ENCODE measurements around the gene INS. TPM values are rescaled to one million over a fixed set of nuclear protein-coding genes. Genes with fewer than 3 reads are reported as not detected.
"Not testable (repeated sequence)": the region's sequence is repeated elsewhere in the genome, so short reads cannot be mapped to it uniquely, and the experiment has no call there.

The INS gene
- polyA plus RNA-seq, 4 donors, result 0.58 to 124 (median 31.0) TPM

DNA sequence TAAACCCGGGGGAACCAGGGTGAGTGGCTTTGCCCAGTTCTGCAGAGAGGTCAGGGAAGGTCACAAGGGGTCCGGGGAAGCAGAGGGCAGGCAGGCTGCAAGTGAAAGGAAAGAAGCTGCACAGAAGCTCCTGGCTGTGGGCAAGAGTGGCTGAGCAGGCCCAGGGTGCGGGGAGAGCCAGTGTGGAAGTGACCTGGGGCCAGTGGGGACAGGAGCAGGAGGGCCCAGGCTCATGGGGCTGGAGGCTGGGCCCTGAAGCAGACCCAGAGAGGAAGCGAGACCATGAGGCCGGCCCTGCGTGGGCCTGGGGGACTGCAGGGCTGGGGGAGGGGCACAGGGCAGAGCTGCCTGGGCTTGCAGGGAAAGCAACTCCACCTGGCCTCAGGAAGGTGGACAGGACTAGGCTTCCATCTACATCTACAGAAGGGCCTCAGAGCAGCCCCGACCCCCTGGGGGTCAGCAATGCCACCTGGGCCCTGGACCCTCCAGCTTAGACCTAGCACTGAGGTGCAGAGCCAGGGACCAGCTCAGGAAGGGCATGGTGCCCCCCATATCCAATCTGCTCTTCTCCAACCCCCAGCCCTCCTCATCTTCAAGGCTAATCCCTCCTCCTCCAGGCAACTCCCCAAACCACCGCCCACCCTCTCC lies 33.4 kb downstream of the INS start:
- Histone ChIP-seq H3K27me3 (ENCODE audit: control insufficient read depth in 3 of 3, insufficient read depth in 3 of 3, low read length in 3 of 3) (peaks cover 0 to 5% (median 0%) of the 10 kb centered on the region in 3 donors), H3K27ac (ENCODE audit: low read depth in 1 of 3, low read length in 2 of 3) (no peak overlapping the region), H3K4me3 (ENCODE audit: low read depth in 1 of 3, low read length in 3 of 3) (no peak overlapping the region), H3K4me1 (ENCODE audit: control insufficient read depth in 3 of 3, insufficient read depth in 2 of 3, low read depth in 1 of 3, low read length in 2 of 3) (no peaks in the 10 kb centered on the region), H3K9me3 (ENCODE audit: control insufficient read depth in 2 of 2, insufficient read depth in 1 of 2, low read depth in 1 of 2, low read length in 1 of 2) (no peaks in the 10 kb centered on the region), H3K36me3 (ENCODE audit: control insufficient read depth in 3 of 3, insufficient read depth in 2 of 3, low read depth in 1 of 3, low read length in 3 of 3) (peaks cover 0 to 23% (median 0%) of the 10 kb centered on the region in 3 donors)
- FAIRE-seq, result no peak
- 58 to 69% (median 65%) methylated on average over 8 of the region's 8 CpGs for WGBS, 3 donors
- no peak for DNase-seq

DNA sequence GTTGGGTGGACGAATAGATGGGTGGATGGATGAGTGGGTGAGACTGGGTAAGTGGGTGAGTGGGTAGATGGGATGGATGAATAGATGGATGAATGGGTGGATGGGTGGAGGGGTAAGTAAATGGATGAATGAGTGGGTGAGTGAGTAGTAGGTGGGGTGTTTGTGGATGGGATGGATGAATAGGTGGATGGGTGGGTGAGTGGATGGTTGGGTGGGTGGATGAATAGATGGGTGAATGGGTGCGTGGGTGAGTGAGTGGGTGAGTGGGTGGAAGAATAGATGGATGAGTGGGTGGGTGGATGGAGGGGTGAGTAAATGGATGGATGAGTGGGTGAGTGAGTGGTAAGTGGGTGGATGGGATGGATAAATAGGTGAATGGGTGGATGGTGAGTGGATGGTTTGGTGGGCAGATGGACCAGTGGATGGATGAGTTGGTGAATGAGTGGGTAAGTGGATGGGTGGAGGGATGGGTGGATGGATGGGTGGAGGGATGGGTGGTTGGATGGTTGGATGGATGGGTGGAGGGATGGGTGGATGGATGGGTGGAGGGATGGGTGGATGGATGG lies 34.4 kb downstream of the INS start:
- WGBS, 3 donors, result 75 to 86% (median 84%) methylated on average over 2 of the region's 2 CpGs
- Histone ChIP-seq H3K36me3 (ENCODE audit: control insufficient read depth in 3 of 3, insufficient read depth in 2 of 3, low read depth in 1 of 3, low read length in 3 of 3) (peaks cover 0 to 16% (median 0%) of the 10 kb centered on the region in 3 donors), H3K27ac (ENCODE audit: low read depth in 1 of 3, low read length in 2 of 3) (no peak overlapping the region), H3K9me3 (ENCODE audit: control insufficient read depth in 2 of 2, insufficient read depth in 1 of 2, low read depth in 1 of 2, low read length in 1 of 2) (peaks cover 0 to 4% of the 10 kb centered on the region in 2 donors), H3K4me3 (ENCODE audit: low read depth in 1 of 3, low read length in 3 of 3) (no peak overlapping the region), H3K4me1 (ENCODE audit: control insufficient read depth in 3 of 3, insufficient read depth in 2 of 3, low read depth in 1 of 3, low read length in 2 of 3) (no peaks in the 10 kb centered on the region), H3K27me3 (ENCODE audit: control insufficient read depth in 3 of 3, insufficient read depth in 3 of 3, low read length in 3 of 3) (peaks cover 0 to 11% (median 0%) of the 10 kb centered on the region in 3 donors)
- FAIRE-seq (no peak), DNase-seq (no peak)

DNA sequence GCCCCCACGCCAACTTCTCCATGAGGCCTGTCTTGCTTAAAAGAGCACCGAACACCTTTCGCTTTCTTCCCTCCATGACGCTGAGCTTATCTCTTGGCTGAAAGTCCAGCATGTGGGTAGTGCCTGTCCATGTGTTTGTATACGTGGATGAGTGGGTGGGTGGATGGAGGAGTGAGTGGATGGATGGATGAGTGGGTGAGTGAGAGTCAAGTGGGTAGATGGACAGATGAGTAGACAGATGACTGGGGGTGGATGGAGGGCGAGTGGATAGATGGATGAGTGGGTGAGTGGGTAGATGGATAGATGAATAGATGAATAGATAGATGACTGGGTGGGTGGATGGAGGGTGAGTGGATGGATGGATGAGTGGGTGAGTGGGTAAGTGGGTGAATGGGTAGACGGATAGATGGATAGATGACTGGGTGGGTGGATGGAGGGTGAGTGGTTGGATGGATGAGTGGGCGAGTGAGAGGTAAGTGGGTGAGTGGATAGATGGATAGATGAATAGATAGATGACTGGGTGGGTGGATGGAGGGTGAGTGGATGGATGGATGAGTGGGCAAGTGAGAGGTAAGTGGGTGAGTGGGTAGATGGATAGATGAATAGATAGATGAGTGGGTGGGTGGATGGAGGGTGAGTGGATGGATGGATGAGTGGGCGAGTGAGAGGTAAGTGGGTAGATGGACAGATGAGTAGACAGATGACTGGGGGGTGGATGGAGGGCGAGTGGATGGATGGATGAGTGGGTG lies 36.1 kb downstream of the INS start:
- not testable (repeated sequence) for DNase-seq; H3K9me3 ChIP-seq (ENCODE audit: control insufficient read depth in 2 of 2, insufficient read depth in 1 of 2, low read depth in 1 of 2, low read length in 1 of 2); H3K4me3 ChIP-seq (ENCODE audit: low read depth in 1 of 3, low read length in 3 of 3); FAIRE-seq; H3K4me1 ChIP-seq (ENCODE audit: control insufficient read depth in 3 of 3, insufficient read depth in 2 of 3, low read depth in 1 of 3, low read length in 2 of 3); H3K27ac ChIP-seq (ENCODE audit: low read depth in 1 of 3, low read length in 2 of 3); H3K36me3 ChIP-seq (ENCODE audit: control insufficient read depth in 3 of 3, insufficient read depth in 2 of 3, low read depth in 1 of 3, low read length in 3 of 3)
- WGBS, 3 donors, result 85 to 89% (median 86%) methylated on average over 8 of the region's 10 CpGs
- H3K27me3 ChIP-seq (ENCODE audit: control insufficient read depth in 3 of 3, insufficient read depth in 3 of 3, low read length in 3 of 3), result peaks cover under 1 to 25% (median 3%) of the 10 kb centered on the region in 3 donors

DNA sequence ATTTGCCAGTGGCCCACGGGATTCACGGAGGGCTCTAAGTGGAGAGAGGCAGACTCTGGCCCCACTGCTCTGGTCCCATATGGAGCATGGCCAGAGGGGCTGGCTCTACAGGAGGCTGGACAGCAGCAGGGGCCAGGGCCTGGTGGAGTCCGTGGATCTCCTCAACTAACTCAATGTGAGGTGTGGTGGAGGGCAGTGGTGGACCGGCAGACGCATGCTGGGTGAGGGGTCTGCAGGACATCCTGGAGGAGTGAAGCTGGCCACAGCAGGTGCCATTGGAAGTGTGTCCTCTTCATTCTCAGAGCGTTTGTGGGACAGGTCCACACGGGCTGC lies 37.4 kb downstream of the INS start:
- Histone ChIP-seq H3K36me3 (ENCODE audit: control insufficient read depth in 3 of 3, insufficient read depth in 2 of 3, low read depth in 1 of 3, low read length in 3 of 3) (no peaks in the 10 kb centered on the region), H3K9me3 (ENCODE audit: control insufficient read depth in 2 of 2, insufficient read depth in 1 of 2, low read depth in 1 of 2, low read length in 1 of 2) (peaks cover 0 to 4% of the 10 kb centered on the region in 2 donors), H3K4me1 (ENCODE audit: control insufficient read depth in 3 of 3, insufficient read depth in 2 of 3, low read depth in 1 of 3, low read length in 2 of 3) (no peaks in the 10 kb centered on the region), H3K27ac (ENCODE audit: low read depth in 1 of 3, low read length in 2 of 3) (no peak overlapping the region), H3K27me3 (ENCODE audit: control insufficient read depth in 3 of 3, insufficient read depth in 3 of 3, low read length in 3 of 3) (peaks cover 3 to 29% (median 3%) of the 10 kb centered on the region in 3 donors), H3K4me3 (ENCODE audit: low read depth in 1 of 3, low read length in 3 of 3) (no peak overlapping the region)
- DNase-seq, result no peak
- no peak for FAIRE-seq
- WGBS, 3 donors, result 79 to 91% (median 81%) methylated on average over 7 of the region's 7 CpGs

DNA sequence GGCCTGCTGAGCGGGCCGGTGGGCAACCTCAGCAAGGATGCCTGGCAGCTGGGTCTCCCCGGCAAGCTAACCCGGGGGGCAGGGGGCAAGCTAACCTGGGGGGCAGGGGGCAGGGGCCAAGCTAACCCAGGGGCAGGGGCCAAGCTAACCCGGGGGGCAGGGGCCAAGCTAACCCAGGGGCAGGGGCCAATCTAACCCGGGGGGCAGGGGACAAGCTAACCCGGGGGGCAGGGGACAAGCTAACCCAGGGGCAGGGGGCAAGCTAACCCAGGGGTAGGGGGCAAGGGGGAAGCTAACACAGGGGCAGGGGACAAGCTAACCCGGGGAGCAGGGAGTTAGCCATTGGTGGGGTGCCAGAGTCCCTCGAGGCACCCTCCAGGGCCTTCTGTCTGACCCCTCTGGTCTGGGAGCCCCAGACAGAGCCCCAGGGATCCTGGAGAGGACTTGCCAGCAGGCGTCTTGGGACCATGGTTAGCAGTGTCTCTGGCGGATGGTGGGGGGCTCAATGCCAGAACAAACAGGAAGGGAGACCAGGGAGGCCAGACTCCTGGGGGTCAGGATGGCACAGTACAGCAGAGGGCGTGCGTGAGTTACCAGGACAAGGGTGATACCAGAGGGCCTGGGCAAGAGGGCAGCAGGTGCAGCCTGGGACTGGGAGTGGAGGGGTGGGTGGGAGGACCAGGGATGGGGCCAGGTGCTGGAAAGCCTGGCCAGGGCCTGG lies 37.9 kb downstream of the INS start:
- Histone ChIP-seq H3K27me3 (ENCODE audit: control insufficient read depth in 3 of 3, insufficient read depth in 3 of 3, low read length in 3 of 3) (peaks cover 3 to 29% (median 3%) of the 10 kb centered on the region in 3 donors), H3K4me3 (ENCODE audit: low read depth in 1 of 3, low read length in 3 of 3) (no peak overlapping the region), H3K9me3 (ENCODE audit: control insufficient read depth in 2 of 2, insufficient read depth in 1 of 2, low read depth in 1 of 2, low read length in 1 of 2) (peaks cover 0 to 4% of the 10 kb centered on the region in 2 donors), H3K4me1 (ENCODE audit: control insufficient read depth in 3 of 3, insufficient read depth in 2 of 3, low read depth in 1 of 3, low read length in 2 of 3) (no peaks in the 10 kb centered on the region), H3K36me3 (ENCODE audit: control insufficient read depth in 3 of 3, insufficient read depth in 2 of 3, low read depth in 1 of 3, low read length in 3 of 3) (no peaks in the 10 kb centered on the region), H3K27ac (ENCODE audit: low read depth in 1 of 3, low read length in 2 of 3) (no peak overlapping the region)
- FAIRE-seq (no peak), DNase-seq (no peak)
- 55 to 80% (median 67%) methylated on average over 11 to 13 of the region's 13 CpGs for WGBS, 3 donors

DNA sequence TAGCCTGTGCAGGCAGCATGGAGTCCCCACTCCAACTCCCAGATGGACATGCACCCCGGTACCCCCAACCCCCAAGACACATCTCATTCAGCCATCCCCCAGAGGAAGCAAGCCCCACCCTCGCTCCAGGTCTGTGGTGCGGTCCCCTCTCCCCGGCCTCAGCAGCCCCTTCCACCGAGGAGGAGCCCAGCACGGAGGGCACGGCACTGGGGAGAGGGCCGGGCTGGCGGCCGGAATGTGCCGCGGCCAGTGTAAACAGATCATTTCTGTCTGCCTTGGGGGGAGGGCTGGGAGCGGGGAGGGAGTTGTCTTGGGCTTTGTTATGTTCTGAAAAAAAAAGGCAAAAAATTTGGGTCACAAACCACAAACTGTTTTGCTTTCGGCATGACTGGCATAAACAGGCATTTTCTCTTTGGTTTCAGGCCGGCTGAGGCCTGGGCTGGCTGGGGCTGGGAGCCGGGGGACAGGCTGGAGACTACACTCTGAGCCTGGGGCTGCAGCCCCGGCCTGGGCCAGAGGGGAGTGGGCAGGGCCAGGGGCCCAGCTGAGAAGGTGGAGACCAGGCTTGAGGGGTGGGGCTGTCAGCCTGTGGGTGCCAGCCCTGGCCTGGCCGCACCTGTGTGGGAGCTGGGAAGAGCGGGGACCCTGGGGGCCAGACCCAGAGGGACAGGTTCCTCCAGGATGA lies 38.6 kb downstream of the INS start:
- H3K4me3 ChIP-seq (ENCODE audit: low read depth in 1 of 3, low read length in 3 of 3), result no peak overlapping the region
- FAIRE-seq (no peak), DNase-seq (no peak)
- no peaks in the 10 kb centered on the region for H3K36me3 ChIP-seq (ENCODE audit: control insufficient read depth in 3 of 3, insufficient read depth in 2 of 3, low read depth in 1 of 3, low read length in 3 of 3)
- no peak overlapping the region for H3K27ac ChIP-seq (ENCODE audit: low read depth in 1 of 3, low read length in 2 of 3)
- 40 to 49% (median 42%) methylated on average over 18 to 19 of the region's 19 CpGs for WGBS, 3 donors
- peaks cover 3 to 31% (median 4%) of the 10 kb centered on the region in 3 donors for H3K27me3 ChIP-seq (ENCODE audit: control insufficient read depth in 3 of 3, insufficient read depth in 3 of 3, low read length in 3 of 3)
- H3K4me1 ChIP-seq (ENCODE audit: control insufficient read depth in 3 of 3, insufficient read depth in 2 of 3, low read depth in 1 of 3, low read length in 2 of 3), result no peaks in the 10 kb centered on the region
- H3K9me3 ChIP-seq (ENCODE audit: control insufficient read depth in 2 of 2, insufficient read depth in 1 of 2, low read depth in 1 of 2, low read length in 1 of 2), result peaks cover 0 to 5% of the 10 kb centered on the region in 2 donors

DNA sequence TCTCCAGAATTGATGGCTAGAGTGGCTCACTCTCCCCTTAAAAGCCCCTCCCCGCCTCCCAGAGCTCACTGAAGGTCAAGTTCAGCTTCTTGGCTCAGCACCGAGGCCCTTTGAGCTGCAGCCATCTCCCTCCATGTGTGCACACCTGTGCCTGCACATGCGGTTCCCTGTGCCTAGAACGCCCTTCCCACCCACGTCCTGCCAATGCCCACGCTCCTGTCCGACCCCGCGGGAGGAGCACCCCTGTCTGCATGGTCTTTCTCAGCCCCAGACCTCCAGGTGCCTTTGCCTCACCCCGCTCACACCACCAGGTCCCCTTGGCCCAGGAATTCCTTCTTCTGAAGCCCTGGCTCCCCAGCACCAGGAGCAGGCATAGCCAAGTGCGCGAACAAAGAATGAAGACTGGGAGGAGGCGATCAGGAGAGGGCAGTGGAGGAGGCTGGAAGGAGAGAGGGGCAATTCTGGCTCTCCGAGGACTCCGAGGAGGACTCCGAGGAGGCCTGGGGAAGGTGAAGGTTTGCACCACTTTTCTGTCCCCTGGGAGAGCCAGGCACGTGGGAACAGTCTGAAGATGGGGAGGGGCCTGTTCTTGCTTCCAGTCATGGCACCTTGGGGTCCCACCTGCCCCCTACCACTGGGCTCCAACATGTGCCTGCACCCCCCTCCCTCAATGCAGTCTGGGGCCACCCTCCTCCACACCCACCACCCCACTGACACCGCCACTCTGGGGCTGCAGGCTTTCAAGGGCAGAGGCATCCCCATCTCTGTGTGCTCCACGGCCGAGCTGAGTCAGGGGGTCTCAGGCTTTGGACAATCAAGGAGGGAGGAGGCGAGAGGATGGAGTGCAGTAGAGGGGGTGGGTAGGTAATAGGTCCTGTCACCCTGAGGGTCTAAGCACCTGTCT lies 39.5 kb downstream of the INS start:
- Histone ChIP-seq H3K9me3 (ENCODE audit: control insufficient read depth in 2 of 2, insufficient read depth in 1 of 2, low read depth in 1 of 2, low read length in 1 of 2) (peaks cover 0 to 12% of the 10 kb centered on the region in 2 donors), H3K4me3 (ENCODE audit: low read depth in 1 of 3, low read length in 3 of 3) (no peak overlapping the region), H3K4me1 (ENCODE audit: control insufficient read depth in 3 of 3, insufficient read depth in 2 of 3, low read depth in 1 of 3, low read length in 2 of 3) (no peaks in the 10 kb centered on the region), H3K36me3 (ENCODE audit: control insufficient read depth in 3 of 3, insufficient read depth in 2 of 3, low read depth in 1 of 3, low read length in 3 of 3) (no peaks in the 10 kb centered on the region), H3K27me3 (ENCODE audit: control insufficient read depth in 3 of 3, insufficient read depth in 3 of 3, low read length in 3 of 3) (peaks cover 3 to 31% (median 4%) of the 10 kb centered on the region in 3 donors), H3K27ac (ENCODE audit: low read depth in 1 of 3, low read length in 2 of 3) (no peak overlapping the region)
- DNase-seq, result no peak
- no peak for FAIRE-seq
- 70 to 83% (median 78%) methylated on average over 21 of the region's 21 CpGs for WGBS, 3 donors

Measured in small intestine (tissue), 7 donors.